Caco-2 (cell line): ENCODE results near the gene ACBD5. TPM values are rescaled to one million over a fixed set of nuclear protein-coding genes. Genes with fewer than 3 reads are reported as not detected.
"Not testable (repeated sequence)": the region's sequence is repeated elsewhere in the genome, so short reads cannot be mapped to it uniquely, and the experiment has no call there.

ENCODE experiments used
- BruUV-seq: library from RNA; stranded (reverse); fragments of 400-500 nt; replicated peaks from 2 replicates; lab custom pipeline; 2021; lab: Mats Ljungman, UMichigan
- CTCF ChIA-PET: fragments of 300-600 bp; sonication (Branson Sonifier 250); formaldehyde crosslinking; loops from one replicate; lab custom pipeline; 2022; ENCODE audit warnings: antibody characterized with exemption; lab: Charles Lee
- POLR2A ChIA-PET: fragments of 300-600 bp; sonication (Branson Sonifier 250); formaldehyde crosslinking; loops from one replicate; lab custom pipeline; 2022; ENCODE audit warnings: antibody characterized with exemption; lab: Charles Lee
- DNase-seq, 2 experiments: peaks; one replicate each; pipeline versions ENCODE4 v3.0.0 to v3.0.0-alpha.2; 2020 to 2022
- H3K27me3 ChIP-seq: replicated peaks from 2 replicates; pipeline ENCODE4 v1.6.0; 2011; ENCODE audit warnings: low read length; ENCODE audit not compliant: control insufficient read depth, insufficient read depth
- H3K36me3 ChIP-seq: 2 replicates; pipeline ENCODE4 v1.5.1; 2011; ENCODE audit warnings: low read length; ENCODE audit not compliant: control insufficient read depth, insufficient read depth
- H3K4me1 ChIP-seq: fragments of 250-450 bp; sonication (Bioruptor Pico); 2 replicates; pipeline ENCODE4 v1.5.1; 2020; ENCODE audit warnings: mild to moderate bottlenecking
- H3K4me3 ChIP-seq: 2 replicates; pipeline ENCODE4 v1.5.1; 2011; ENCODE audit warnings: low read depth, mild to moderate bottlenecking, control low read depth, low read length
- H3K9me3 ChIP-seq: fragments of 250-450 bp; sonication (Bioruptor Pico); 2 replicates; pipeline ENCODE4 v1.5.1; 2020; ENCODE audit warnings: mild to moderate bottlenecking, moderate library complexity
- H3K27ac Mint-ChIP-seq: one replicate; pipeline ENCODE4 v1.8.0; 2022; ENCODE audit warnings: mixed read lengths; ENCODE audit not compliant: unreplicated experiment
- H3K27me3 Mint-ChIP-seq: one replicate; pipeline ENCODE4 v1.8.0; 2022; ENCODE audit warnings: mixed read lengths; ENCODE audit not compliant: insufficient read depth, unreplicated experiment
- H3K36me3 Mint-ChIP-seq: one replicate; pipeline ENCODE4 v1.8.0; 2022; ENCODE audit warnings: mild to moderate bottlenecking, mixed read lengths; ENCODE audit not compliant: insufficient read depth, unreplicated experiment
- H3K4me1 Mint-ChIP-seq: one replicate; pipeline ENCODE4 v1.8.0; 2022; ENCODE audit warnings: low read depth, mixed read lengths; ENCODE audit not compliant: unreplicated experiment
- H3K4me3 Mint-ChIP-seq: one replicate; pipeline ENCODE4 v1.8.0; 2022; ENCODE audit warnings: mild to moderate bottlenecking, moderate library complexity, mixed read lengths; ENCODE audit not compliant: unreplicated experiment
- H3K9me3 Mint-ChIP-seq: one replicate; pipeline ENCODE4 v1.8.0; 2022; ENCODE audit warnings: mixed read lengths; ENCODE audit not compliant: unreplicated experiment
- CTCF ChIP-seq, 2 experiments: fragments of 200-600 bp in 1 of 2; IDR thresholded peaks; 1 replicate in 1 of 2; 2 replicates in 1 of 2; pipeline versions ENCODE4 v1.5.1 to v1.8.0; 2011 to 2022; ENCODE audit warnings: antibody characterized with exemption in 1 of 2, control low read depth in 1 of 2, inconsistent platforms in 1 of 2, low read depth in 1 of 2, low read length in 1 of 2, mild to moderate bottlenecking in 1 of 2, moderate library complexity in 1 of 2; ENCODE audit not compliant: insufficient read depth in 1 of 2, severe bottlenecking in 1 of 2, unreplicated experiment in 1 of 2
- intact Hi-C: fragments of 100-400 bp; cut with micrococcal nuclease; formaldehyde crosslinking; loops from one replicate; pipeline ENCODE4 v1.10.0; 2022; ENCODE audit not compliant: unreplicated experiment
- total RNA-seq: library from RNA; stranded (reverse); gene quantifications from 2 replicates; pipeline ENCODE4 v1.2.3, GENCODE V29; 2022

ACBD5 gene
- total RNA-seq, 1 experiment from 2014 or later: 38.3 TPM

GRCh38 chr10:27241652-27242472, 1.3 kb upstream of the ACBD5 start:
- Mint-ChIP-seq H3K4me1 (peaks cover 5% of the 10 kb centered on the region), H3K36me3 (peaks cover 38% of the 10 kb centered on the region), H3K4me3 (peak overlapping the region; percentile 84), H3K27me3 (no peaks in the 10 kb centered on the region), H3K9me3 (no peaks in the 10 kb centered on the region), H3K27ac (peak overlapping the region; percentile 77)
- ChIA-PET CTCF (interaction anchor here (0.9 to 1.1 kb wide), 4 partner anchors 11 to 41 kb away, joined by 4 to 9 read pairs (median 5); no protein-coding TSS in a partner anchor), POLR2A (interaction anchor here (0.5 to 2.5 kb wide), 8 partner anchors 10 to 544 kb away, joined by 3 to 10 read pairs (median 3); partner anchors contain the start of genes RAB18 and YME1L1)
- H3K4me3 ChIP-seq: peak overlapping the region; percentile 86
- intact Hi-C loops: loop anchor here (1.0 to 10.0 kb wide), 6 partner anchors 8 to 263 kb away; partner anchors contain the start of genes ANKRD26 and RAB18
- DNase-seq: peak; percentile 95 to 97
- H3K4me1 ChIP-seq: peaks cover 10% of the 10 kb centered on the region; the same call in 1 of the 2 replicates
- no TSS peak for BruUV-seq
- H3K9me3 ChIP-seq: no peaks in the 10 kb centered on the region
- no peaks in the 10 kb centered on the region for H3K36me3 ChIP-seq
- TF ChIP-seq CTCF (IDR thresholded peaks at IDR 0.05; ENCODE audit: insufficient read depth in 1 of 2, low read depth in 1 of 2, low read length in 1 of 2, severe bottlenecking in 1 of 2, unreplicated experiment in 1 of 2): peak; percentile 38 to 43
- no peaks in the 10 kb centered on the region for H3K27me3 ChIP-seq

GRCh38 chr10:27241010-27241651, 534 bp upstream of the ACBD5 start:
- H3K36me3 ChIP-seq: no peaks in the 10 kb centered on the region
- intact Hi-C loops: loop anchor here (5.0 to 10.0 kb wide), 3 partner anchors 121 to 264 kb away; partner anchors contain the start of genes ANKRD26 and RAB18
- no peak for TF ChIP-seq CTCF (IDR thresholded peaks at IDR 0.05; ENCODE audit: insufficient read depth in 1 of 2, low read depth in 1 of 2, low read length in 1 of 2, severe bottlenecking in 1 of 2, unreplicated experiment in 1 of 2)
- ChIA-PET POLR2A (interaction anchor here (1.3 kb wide), 1 partner anchor 11 kb away, joined by 5 read pairs; no protein-coding TSS in a partner anchor), CTCF (interaction anchor here (0.6 kb wide), 1 partner anchor 1922 kb away, joined by 4 read pairs; no protein-coding TSS in a partner anchor)
- no peaks in the 10 kb centered on the region for H3K27me3 ChIP-seq
- H3K4me3 Mint-ChIP-seq: peak overlapping the region; percentile 84
- BruUV-seq: no TSS peak
- H3K4me1 ChIP-seq: peaks cover 10% of the 10 kb centered on the region; the same call in 1 of the 2 replicates
- no peaks in the 10 kb centered on the region for H3K9me3 Mint-ChIP-seq
- peak in 1 of 2 experiments; percentile 54 for DNase-seq
- peaks cover 38% of the 10 kb centered on the region for H3K36me3 Mint-ChIP-seq
- H3K4me3 ChIP-seq: peak overlapping the region; percentile 86
- H3K27me3 Mint-ChIP-seq: no peaks in the 10 kb centered on the region
- H3K9me3 ChIP-seq: no peaks in the 10 kb centered on the region
- H3K4me1 Mint-ChIP-seq: peaks cover 5% of the 10 kb centered on the region
- peak overlapping the region; percentile 77 for H3K27ac Mint-ChIP-seq

GRCh38 chr10:27237531-27237930, 3.1 kb downstream of the ACBD5 start:
- H3K36me3 ChIP-seq, H3K9me3 Mint-ChIP-seq, H3K4me3 ChIP-seq, H3K9me3 ChIP-seq, POLR2A ChIA-PET, H3K4me1 Mint-ChIP-seq, H3K27ac Mint-ChIP-seq, H3K4me3 Mint-ChIP-seq, H3K27me3 Mint-ChIP-seq, intact Hi-C loops, BruUV-seq, DNase-seq, H3K27me3 ChIP-seq: not testable (repeated sequence)
- CTCF ChIA-PET: interaction anchor here (0.6 kb wide), 1 partner anchor 91 kb away, joined by 4 read pairs; no protein-coding TSS in a partner anchor
- peaks cover 19% of the 10 kb centered on the region for H3K4me1 ChIP-seq
- H3K36me3 Mint-ChIP-seq: peaks cover 35% of the 10 kb centered on the region

GRCh38 chr10:27236589-27237128, 3.9 kb downstream of the ACBD5 start:
- not testable (repeated sequence) for H3K9me3 Mint-ChIP-seq, BruUV-seq, H3K27ac Mint-ChIP-seq

More at GRCh38 chr10:27236589-27237128, 3.9 kb downstream of the ACBD5 start:
- CTCF ChIA-PET, H3K27me3 ChIP-seq, DNase-seq, H3K36me3 ChIP-seq, H3K4me3 ChIP-seq, H3K9me3 ChIP-seq, H3K27me3 Mint-ChIP-seq, intact Hi-C loops, POLR2A ChIA-PET, H3K4me1 Mint-ChIP-seq, H3K4me3 Mint-ChIP-seq: not testable (repeated sequence)
- H3K4me1 ChIP-seq: peaks cover 19% of the 10 kb centered on the region
- peaks cover 28% of the 10 kb centered on the region for H3K36me3 Mint-ChIP-seq
